ENCODE results near the gene BEST1. TPM values are rescaled to one million over a fixed set of nuclear protein-coding genes. Genes with fewer than 3 reads are reported as not detected.
"Not testable (repeated sequence)": the region's sequence is repeated elsewhere in the genome, so short reads cannot be mapped to it uniquely, and the experiment has no call there.

BEST1 gene
- total RNA-seq, 1 experiment from 2014 or later = not detected

DNA sequence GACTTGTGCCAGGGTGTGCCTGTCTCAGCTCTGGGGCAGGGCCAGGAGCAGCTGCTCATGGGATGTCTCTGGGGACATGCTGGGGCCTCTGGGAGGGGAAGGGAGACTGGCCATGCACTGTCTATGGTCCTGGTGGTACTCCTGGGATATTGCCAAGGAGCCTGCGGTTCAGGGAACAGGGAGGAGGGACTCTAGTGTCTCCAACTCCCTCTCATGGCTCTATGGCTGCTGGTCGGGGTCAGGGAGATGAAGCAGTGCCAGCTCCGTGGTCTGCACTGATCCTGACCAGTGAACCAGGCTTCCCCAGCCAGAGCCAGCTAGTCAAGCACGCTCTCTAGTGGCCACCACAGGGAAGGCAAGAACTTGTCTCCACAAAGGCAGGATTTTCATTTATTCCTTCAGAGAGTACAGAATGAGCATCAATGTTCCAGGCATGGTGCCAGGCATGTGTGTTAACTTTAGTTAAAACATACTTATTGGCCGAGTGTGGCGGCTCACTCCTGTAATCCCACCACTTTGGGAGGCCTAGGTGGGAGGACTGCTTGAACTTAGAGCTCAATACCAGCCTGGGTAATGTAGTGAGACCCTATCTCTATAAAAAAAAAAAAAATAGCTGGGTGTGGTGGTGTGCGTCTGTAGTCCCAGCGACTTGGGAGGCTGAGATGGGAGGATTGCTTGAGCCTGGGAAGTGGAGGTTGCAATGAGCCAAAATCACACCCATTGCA is 2.5 kb upstream of the BEST1 start:
- peak; percentile 76 for DNase-seq (ENCODE audit: low read depth)

DNA sequence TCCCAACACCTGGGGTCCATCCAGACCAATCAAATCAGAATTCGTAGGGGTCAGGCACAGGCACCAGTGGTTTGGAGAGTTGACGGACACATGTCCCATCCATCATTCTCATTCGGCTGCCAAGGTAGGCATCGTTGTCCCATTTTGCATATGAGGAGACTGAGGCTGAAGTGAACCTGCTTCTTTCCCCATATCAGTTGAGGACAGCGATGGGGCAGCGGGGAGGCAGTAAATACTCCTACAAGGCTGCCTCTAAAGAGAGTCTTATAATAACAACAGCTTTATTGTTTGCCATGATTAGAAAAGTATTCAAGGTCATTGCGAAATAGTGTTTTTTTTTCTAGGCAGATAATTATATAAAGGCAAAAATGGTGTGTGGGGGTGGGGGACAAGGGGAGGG is 1.6 kb upstream of the BEST1 start:
- no peak for DNase-seq (ENCODE audit: low read depth)

DNA sequence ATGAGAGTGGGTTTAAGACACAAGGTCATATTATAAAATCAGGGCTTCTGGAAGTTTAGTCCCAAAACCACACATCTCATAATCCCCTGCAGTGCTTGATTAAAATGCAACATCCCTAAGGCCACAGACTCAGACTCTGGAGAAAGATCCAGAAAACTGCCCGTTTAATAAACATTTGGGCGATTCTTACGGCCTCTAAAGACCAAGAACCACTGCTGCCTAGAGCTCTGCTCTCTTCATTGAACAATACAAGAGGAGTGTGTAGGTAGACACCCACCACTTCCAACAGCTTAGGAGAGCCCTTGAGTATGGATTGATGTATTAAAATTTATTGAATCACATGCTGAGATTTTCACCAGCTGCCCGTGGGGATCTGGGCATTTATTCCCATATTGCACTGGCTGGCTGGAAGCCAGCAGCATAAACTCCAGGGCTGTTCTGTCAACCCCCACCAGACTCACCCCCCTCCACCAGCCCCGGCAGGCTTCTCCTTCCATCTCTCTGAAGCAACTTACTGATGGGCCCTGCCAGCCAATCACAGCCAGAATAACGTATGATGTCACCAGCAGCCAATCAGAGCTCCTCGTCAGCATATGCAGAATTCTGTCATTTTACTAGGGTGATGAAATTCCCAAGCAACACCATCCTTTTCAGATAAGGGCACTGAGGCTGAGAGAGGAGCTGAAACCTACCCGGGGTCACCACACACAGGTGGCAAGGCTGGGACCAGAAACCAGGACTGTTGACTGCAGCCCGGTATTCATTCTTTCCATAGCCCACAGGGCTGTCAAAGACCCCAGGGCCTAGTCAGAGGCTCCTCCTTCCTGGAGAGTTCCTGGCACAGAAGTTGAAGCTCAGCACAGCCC is 749 bp upstream of the BEST1 start:
- DNase-seq (ENCODE audit: low read depth) = no peak

DNA sequence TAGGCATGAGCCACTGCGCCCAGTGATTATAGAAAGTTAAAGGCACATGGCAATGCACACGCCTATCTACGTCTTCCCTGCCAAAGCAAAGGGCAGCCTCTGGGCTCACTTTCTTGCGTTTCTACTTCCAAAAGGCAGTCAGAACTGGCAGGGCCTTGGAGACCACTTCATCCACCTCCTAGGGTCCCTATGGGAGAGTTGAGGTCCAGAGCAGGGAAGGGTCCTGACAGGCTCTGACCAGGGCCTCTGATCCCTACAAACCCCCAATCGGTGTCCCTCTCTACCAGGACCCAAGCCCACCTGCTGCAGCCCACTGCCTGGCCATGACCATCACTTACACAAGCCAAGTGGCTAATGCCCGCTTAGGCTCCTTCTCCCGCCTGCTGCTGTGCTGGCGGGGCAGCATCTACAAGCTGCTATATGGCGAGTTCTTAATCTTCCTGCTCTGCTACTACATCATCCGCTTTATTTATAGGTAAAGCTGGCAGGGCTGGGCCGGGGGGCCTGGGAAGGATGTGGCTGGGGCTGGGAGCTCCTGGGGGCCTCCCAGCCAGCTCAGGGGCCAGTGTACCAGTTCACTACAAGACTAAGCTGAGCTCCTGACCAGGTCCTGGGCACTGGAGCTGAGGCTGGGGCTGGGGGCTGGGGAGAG is 1.5 kb downstream of the BEST1 start:
- DNase-seq (ENCODE audit: low read depth) = no peak

DNA sequence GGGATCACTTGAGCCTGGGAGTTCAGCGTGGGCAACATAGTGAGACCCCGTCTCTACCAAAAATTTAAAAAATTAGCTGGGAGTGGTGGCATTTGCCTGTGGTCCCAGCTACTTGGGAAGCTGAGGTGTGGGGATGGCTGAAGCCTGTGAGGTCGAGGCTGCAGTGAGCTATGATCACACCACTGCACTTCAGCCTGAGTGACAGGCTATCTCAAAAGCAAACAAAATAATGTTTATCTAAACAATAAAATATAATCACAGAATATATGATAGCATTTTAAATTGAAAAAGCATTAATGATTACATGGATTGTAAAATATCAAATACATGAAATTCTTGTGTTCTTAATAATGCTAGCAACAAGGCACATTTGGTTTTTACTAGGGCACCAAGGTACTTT is 2.7 kb downstream of the BEST1 start:
- DNase-seq (ENCODE audit: low read depth) = no peak

DNA sequence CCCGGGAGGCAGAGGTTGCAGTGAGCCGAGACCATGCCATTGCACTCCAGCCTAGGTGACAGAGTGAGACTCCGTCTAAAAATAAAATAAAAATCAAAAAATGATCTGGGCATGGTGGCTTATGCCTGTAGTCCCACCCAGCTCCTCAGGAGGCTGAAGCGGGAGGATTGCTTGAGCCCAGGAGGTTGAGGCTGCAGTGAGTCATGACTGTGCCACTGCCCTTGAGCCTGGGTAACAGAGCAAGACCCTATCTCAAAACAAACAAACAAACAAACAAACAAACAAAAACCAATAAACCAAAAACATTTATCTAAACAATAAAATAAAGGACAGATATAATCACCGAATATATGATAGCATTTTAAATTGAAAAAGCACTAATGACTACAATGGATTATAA is 3.5 kb downstream of the BEST1 start:
- DNase-seq (ENCODE audit: low read depth) = not testable (repeated sequence)

DNA sequence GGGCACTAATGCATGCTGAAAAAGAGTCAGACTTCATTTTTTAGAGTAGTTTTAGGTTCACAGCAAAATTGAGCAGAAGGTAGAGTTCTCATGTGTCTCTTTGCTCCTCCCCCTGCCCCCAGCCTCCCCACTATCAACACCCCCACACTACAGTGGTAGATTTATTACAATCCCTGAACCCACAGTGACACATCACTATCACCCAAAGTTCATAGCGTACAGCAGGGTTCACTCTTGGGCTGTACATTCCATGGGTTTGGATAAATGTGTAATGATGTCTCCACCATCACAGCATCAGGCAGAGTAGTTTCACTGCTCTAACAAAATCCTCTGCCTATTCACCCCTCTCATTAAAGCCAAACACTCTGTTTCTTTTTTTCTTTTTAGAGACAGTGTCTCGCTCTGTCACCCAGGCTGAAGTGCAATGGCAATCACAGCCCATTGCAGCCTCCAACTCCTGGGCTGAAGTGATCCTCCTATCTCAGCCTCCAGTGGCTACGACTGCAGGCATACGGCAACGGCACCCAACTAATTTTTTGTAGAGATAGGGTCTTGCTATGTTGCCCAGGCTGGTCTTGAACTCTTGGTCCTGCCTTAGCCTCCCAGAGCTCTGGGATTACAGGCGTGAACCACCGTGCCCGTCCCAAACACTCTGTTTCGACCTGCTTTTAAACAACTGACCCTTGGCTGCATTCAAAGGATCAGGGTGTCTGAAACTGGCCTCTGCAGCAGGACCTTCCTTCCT is 4.1 kb downstream of the BEST1 start:
- no peak for DNase-seq (ENCODE audit: low read depth)

DNA sequence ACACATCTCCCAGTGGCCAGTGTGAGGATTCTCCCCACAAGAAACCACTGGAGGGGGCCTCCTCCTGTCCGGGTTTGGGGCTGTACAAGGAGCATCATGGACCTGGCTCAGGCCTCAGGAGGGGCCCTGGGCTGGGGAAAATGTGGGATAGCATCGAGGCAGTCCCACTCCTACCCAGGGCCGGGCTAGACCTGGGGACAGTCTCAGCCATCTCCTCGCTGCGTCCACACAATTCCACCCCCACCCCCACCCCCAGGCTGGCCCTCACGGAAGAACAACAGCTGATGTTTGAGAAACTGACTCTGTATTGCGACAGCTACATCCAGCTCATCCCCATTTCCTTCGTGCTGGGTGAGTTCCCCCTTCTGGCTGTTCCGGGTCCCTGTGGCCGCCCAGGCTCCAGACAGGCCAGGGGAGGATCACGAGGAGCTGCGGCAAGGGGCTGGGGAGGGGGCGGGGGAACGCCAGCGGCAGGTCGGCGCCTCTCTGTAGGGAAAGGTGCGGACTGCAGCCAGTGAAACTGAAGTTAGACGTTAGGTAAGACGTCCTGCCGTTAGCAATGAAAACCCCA is 4.8 kb downstream of the BEST1 start:
- no peak for DNase-seq (ENCODE audit: low read depth)

DNA sequence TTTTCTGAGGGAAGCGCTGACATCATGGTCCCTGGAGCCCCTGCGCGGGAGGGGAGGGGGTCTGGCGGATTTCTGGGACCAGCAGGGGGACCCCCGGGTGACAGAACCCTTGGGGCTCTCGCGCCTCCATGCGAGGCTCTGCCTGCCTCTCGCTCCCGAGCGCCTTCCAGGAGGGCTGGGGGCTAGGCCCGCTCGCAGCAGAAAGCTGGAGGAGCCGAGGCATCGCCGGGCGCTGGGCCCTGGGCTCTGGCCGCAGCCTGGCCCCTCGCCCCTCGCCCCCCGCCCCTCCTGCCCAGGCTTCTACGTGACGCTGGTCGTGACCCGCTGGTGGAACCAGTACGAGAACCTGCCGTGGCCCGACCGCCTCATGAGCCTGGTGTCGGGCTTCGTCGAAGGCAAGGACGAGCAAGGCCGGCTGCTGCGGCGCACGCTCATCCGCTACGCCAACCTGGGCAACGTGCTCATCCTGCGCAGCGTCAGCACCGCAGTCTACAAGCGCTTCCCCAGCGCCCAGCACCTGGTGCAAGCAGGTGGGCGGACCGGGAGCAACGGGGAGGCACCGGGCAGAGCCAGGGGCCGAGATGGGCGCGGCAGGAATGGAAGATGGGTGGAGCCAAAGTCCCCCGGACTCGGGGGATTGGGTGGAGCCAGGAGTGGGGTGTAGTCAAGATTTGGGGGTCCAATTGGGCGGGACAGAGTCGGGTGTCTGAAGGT is 5.4 kb downstream of the BEST1 start:
- no peak for DNase-seq (ENCODE audit: low read depth)

DNA sequence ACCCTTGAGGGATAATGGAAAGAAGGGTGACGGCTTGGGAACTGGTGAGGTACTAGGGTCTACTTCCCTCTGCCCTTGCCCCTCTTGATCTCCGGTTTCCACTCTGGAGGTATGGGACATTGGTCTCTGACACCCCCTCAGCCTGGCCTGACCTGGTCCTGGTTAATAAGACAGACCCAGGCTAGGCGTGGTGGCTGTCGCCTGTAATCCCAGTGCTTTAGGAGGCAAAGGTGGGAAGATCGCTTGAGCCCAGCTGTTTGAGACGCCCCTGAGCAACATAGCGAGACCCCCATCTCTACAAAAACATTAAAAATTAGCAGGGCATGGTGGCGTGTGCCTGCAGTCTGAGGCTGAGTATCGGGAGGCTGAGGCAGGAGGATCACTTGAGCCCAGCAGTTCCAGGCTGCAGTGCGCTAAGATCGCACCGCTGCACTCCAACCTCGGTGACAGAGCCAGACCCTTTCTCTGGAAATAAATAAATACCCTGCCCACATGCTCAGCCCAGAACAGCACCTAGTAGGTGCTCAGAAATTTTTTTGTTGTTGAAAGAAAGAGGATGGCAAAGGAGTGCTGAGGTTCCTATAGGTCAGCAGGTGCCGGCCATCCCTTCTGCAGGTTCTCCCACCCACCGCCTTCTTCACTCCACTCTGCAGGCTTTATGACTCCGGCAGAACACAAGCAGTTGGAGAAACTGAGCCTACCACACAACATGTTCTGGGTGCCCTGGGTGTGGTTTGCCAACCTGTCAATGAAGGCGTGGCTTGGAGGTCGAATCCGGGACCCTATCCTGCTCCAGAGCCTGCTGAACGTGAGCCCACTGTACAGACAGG is 6.3 kb downstream of the BEST1 start:
- no peak for DNase-seq (ENCODE audit: low read depth)

DNA sequence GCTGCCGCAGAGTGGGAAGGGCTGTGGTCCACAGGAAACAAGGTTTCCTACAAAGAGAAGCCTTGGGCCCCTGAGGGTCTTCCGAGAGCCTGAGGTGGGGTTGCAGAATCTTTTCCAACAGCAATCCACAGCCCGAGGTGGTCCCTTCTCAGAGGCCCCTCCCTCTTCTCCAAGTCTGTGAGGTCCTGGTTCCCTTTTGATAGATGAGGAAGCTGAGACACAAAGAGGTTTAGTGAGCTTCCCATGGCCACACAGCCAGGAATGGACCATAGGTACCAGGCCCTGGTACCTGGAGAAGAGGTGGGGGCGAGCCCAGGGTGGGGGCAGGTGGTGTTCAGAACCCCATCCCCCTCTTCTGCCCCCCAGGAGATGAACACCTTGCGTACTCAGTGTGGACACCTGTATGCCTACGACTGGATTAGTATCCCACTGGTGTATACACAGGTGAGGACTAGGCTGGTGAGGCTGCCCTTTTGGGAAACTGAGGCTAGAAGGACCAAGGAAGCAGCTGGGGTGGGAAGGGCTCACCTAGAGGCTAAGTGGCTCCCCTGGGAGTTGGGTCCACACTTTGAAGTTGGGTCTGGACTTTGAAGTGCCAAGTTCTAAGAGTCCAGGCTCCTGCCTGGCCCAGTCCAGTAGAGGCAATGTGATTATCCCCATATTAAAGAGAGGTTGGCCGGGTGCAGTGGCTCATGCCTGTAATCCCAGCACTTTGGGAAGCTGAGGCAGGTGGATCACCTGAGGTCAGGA is 7.0 kb downstream of the BEST1 start:
- DNase-seq (ENCODE audit: low read depth) = no peak

DNA sequence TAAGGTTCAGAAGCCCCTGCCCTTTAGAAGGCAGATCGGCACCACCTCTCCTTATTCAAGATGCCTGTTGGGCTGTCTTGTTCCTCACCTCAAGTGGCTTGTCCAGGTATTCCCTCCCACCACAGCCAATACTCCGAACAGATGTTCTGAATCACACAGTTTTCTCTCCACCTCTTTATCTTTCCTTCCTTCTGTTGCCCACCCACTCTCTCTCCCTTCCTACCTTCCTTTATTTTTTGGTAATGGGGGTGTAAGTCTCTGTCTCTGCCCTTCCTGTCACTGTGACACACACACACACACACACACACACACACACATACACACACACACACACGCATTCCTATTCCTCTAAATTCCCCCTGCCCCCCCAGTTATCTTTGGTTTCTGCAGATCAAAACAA is 8.4 kb downstream of the BEST1 start:
- no peak for DNase-seq (ENCODE audit: low read depth)

DNA sequence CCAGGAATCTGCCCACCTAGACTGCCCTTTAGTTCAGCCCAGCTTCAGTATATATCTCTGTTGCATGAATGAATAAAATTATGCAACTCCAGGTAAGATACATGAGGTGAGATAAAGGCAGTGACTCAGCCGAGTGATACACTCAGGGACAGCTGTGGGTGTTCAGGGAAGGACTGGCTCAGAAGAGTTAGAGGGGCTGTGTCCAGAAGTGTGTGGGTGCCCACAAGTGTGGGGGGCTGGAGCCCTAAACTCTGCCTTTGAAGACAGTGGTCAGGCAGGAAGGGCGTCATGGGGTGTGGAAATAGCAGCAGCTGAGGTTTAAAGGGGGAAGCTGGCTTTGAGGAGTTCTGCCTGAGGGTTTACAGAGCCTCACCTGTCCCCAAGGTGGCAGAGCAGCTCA is 9.0 kb downstream of the BEST1 start:
- no peak for DNase-seq (ENCODE audit: low read depth)

DNA sequence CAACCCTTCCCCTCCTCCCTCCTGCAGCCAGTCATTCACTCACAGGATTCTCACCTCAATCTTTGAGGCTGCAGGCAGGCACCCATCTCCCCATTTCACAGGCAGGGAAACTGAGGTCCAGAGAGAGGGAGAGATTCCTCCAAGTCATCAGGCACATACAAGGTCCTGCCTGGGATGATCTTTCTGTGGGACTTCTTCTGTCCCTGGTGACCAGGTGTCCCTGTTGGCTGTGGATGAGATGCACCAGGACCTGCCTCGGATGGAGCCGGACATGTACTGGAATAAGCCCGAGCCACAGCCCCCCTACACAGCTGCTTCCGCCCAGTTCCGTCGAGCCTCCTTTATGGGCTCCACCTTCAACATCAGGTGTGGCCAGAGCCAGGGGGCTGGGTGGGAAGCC is 9.5 kb downstream of the BEST1 start:
- no peak for DNase-seq (ENCODE audit: low read depth)

DNA sequence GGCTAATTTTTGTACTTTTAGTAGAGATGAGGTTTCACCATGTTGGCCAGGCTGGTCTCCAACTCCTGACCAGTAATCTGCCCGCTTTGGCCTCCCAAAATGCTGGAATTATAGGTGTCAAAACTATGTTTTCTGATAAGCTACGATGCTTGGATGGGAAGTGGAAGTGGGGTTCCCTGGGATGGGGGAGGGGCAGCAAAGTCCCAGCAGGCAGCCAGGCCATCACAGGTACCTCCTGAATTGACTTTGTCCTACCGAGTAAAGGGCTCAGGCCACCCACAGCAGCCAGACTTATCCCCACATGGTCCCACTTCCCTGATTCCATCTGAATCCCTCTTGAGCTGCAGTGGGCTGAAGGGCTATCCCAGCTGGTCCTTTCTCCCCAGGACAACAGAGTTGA is 10.4 kb downstream of the BEST1 start:
- DNase-seq (ENCODE audit: low read depth) = no peak

DNA sequence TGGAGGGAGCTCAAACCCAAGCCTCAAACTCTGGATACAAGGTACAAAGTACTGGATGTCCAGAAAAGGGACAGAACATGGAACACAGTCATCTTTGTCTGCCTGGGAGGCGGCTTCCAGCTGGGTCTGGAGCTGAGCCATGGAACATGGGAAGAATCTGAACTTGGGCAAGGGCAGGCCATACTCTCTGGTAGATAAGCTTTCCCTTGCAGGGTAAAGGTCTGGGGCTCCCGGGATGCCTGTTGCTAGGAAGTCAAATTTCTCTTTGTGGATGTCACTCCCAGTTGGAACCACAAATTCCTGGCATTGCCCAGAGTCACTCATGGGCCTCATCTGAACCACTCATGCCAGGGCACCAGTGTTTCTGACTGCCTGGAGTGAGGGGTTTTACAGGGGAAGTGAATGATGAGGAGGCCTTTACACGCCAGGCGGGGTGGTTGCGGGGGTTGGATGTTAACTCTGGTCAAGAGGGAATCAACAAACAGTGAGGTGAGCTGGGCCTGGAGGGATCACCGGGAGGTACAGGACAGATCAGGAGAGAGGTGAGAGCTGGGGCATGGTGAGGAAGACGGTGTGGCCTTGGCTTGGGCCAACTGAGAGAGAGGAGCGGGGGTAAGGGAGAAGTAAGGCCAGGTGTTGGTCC is 11.5 kb downstream of the BEST1 start:
- DNase-seq (ENCODE audit: low read depth) = peak; percentile 30

DNA sequence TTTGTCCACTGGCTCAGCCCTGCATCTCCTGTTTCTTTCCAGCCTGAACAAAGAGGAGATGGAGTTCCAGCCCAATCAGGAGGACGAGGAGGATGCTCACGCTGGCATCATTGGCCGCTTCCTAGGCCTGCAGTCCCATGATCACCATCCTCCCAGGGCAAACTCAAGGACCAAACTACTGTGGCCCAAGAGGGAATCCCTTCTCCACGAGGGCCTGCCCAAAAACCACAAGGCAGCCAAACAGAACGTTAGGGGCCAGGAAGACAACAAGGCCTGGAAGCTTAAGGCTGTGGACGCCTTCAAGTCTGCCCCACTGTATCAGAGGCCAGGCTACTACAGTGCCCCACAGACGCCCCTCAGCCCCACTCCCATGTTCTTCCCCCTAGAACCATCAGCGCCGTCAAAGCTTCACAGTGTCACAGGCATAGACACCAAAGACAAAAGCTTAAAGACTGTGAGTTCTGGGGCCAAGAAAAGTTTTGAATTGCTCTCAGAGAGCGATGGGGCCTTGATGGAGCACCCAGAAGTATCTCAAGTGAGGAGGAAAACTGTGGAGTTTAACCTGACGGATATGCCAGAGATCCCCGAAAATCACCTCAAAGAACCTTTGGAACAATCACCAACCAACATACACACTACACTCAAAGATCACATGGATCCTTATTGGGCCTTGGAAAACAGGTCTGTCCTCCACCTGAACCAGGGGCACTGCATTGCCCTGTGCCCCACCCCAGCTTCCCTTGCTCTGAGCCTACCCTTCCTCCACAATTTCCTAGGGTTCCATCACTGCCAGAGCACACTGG is 12.3 kb downstream of the BEST1 start:
- DNase-seq (ENCODE audit: low read depth) = no peak

DNA sequence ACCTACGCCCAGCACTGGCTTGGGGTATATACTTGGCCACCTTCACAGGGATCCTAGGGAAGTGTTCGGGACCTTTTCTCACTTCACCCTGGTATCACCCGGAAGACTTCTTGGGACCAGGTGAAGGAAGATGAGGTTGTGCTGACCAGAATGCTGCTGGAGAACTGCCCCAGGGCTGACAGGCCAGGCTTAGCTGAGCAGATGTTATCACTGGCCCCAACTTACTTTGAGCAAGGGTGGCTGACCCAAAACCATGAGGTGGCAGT is 12.8 kb downstream of the BEST1 start:
- no peak for DNase-seq (ENCODE audit: low read depth)

Measured in HT1080 (cell line).